Occipital lobe (tissue), 2 donors: ENCODE results near the gene ARHGAP33. TPM values are rescaled to one million over a fixed set of nuclear protein-coding genes. Genes with fewer than 3 reads are reported as not detected.
"Not testable (repeated sequence)": the region's sequence is repeated elsewhere in the genome, so short reads cannot be mapped to it uniquely, and the experiment has no call there.

Source experiments
- DNase-seq: peaks from one replicate; lab custom pipeline; 2025; lab: John Stamatoyannopoulos, UW
- total RNA-seq: library from RNA; depleted of rRNA; stranded (reverse); fragments of >200 nt; gene quantifications from one replicate; pipeline ENCODE4 v1.2.3, GENCODE V29; 2014

The ARHGAP33 gene
- total RNA-seq, 1 donor from 2014 or later: 85.5 TPM

DNA sequence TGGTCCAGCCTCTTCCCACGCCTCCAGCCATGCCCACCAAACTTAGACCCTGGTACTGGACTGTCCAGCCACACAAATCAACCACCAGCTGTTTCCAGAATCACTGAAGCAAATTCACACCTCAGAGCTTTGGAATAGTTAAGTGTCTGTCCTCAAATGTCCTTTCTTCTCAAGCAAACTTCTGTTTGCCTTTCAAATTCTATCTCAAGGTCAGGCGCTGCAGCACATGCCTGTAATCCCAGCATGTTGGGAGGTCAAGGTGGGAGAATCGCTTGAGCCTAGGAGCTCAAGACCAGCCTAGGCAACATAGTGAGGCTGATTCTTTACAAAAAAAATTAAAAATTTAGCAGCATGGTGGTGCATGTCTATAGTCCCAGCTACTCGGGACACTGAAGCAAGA, 56.7 kb downstream of the ARHGAP33 start:
- no peak for DNase-seq

DNA sequence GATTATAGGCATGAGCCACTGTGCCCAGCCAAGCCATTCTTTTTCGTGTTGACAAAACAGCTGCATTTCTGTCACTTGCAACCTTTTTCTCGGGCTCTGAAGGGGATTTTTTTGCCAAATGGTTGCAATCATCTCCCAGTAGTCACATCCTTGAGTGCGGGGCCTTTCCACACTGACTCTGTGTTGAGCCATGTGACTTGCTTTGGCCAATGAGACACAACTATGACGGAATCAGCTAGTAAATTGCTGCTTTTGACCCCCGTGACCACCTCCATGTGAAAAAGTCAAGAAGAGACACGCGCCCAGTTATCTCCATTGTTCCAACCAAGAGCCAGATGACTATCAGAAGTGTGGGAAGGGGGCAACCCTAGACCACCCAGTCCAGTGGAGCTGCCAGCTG, 58.6 kb downstream of the ARHGAP33 start:
- DNase-seq: no peak

DNA sequence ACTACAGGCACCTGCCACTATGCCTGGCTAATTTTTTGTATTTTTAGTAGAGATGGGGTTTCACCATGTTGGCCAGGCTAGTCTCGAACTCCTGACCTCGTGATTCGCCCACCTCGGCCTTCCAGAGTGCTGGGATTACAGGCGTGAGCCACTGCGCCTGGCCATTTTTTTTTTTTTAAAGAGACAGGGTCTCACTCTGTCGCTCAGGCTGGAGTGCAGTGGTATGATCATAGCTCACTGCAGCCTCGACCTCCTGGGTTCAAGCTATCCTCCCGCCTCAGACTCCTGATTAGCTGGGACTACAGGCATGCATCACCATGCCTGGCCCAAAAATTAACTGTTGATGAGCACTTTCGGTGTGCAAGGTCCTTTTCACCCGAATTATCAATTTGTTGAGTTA, 60.7 kb downstream of the ARHGAP33 start:
- DNase-seq: not testable (repeated sequence)

Other genes starting within 250 kb of the ARHGAP33 start
- gene SBSN, start 247.3 kb upstream of the ARHGAP33 start, total RNA-seq: not detected
- not detected for gene GAPDHS, start 242.1 kb upstream of the ARHGAP33 start, total RNA-seq
- gene TMEM147, start 229.9 kb upstream of the ARHGAP33 start, total RNA-seq: 37.4 TPM
- gene ATP4A, start 211.9 kb upstream of the ARHGAP33 start, total RNA-seq: not detected
- not detected for gene PMIS2, start 189.4 kb upstream of the ARHGAP33 start, total RNA-seq
- 6.4 TPM for gene HAUS5, start 162.8 kb upstream of the ARHGAP33 start, total RNA-seq
- gene RBM42, start 146.5 kb upstream of the ARHGAP33 start, total RNA-seq: 16.7 TPM
- gene ETV2, start 133.8 kb upstream of the ARHGAP33 start, total RNA-seq: 1.1 TPM
- gene COX6B1, start 127.2 kb upstream of the ARHGAP33 start, total RNA-seq: 119 TPM
- gene UPK1A, start 109.0 kb upstream of the ARHGAP33 start, total RNA-seq: not detected
- not detected for gene ZBTB32, start 71.0 kb upstream of the ARHGAP33 start, total RNA-seq
- 3.0 TPM for gene KMT2B, start 57.6 kb upstream of the ARHGAP33 start, total RNA-seq
- 0.47 TPM for gene IGFLR1, start 33.1 kb upstream of the ARHGAP33 start, total RNA-seq
- gene U2AF1L4, start 30.1 kb upstream of the ARHGAP33 start, total RNA-seq: 8.7 TPM
- gene PSENEN, start 29.9 kb upstream of the ARHGAP33 start, total RNA-seq: 7.2 TPM
- 8.3 TPM for gene LIN37, start 27.0 kb upstream of the ARHGAP33 start, total RNA-seq
- 0.31 TPM for gene HSPB6, start 18.5 kb upstream of the ARHGAP33 start, total RNA-seq
- gene PROSER3, start 17.4 kb upstream of the ARHGAP33 start, total RNA-seq: 1.9 TPM
- gene PRODH2, start 37.3 kb downstream of the ARHGAP33 start, total RNA-seq: not detected
- 1.2 TPM for gene NPHS1, start 76.9 kb downstream of the ARHGAP33 start, total RNA-seq
- 0.94 TPM for gene KIRREL2, start 81.3 kb downstream of the ARHGAP33 start, total RNA-seq
- 179 TPM for gene APLP1, start 93.0 kb downstream of the ARHGAP33 start, total RNA-seq
- gene NFKBID, start 125.0 kb downstream of the ARHGAP33 start, total RNA-seq: 3.0 TPM
- gene HCST, start 127.0 kb downstream of the ARHGAP33 start, total RNA-seq: not detected
- gene TYROBP, start 132.7 kb downstream of the ARHGAP33 start, total RNA-seq: 3.1 TPM
- gene LRFN3, start 160.8 kb downstream of the ARHGAP33 start, total RNA-seq: 10.5 TPM
- 10.6 TPM for gene SDHAF1, start 219.6 kb downstream of the ARHGAP33 start, total RNA-seq
- gene SYNE4, start 233.2 kb downstream of the ARHGAP33 start, total RNA-seq: not detected
- 5.3 TPM for gene ALKBH6, start 238.6 kb downstream of the ARHGAP33 start, total RNA-seq